ENCODE measurements around the gene PIAS4.

The PIAS4 gene

GRCh38 chr19:4064496-4065260 is 57.1 kb downstream of the PIAS4 start:
- peak overlapping the region; percentile 76 for H3K4me3 ChIP-seq (ENCODE audit: low read depth, low read length)
- DNase-seq (ENCODE audit: low read depth), result no peak
- TF ChIP-seq CTCF (conservative IDR thresholded peaks at IDR 0.05; ENCODE audit: low read depth, low read length), result no peak

- DNase-seq (ENCODE audit: low read depth), result peak; percentile 99
- TF ChIP-seq CTCF (conservative IDR thresholded peaks at IDR 0.05; ENCODE audit: low read depth, low read length), result no peak
- H3K4me3 ChIP-seq (ENCODE audit: low read depth, low read length), result peak overlapping the region; percentile 78
Measured at GRCh38 chr19:4065430-4066175, 58.1 kb downstream of the PIAS4 start.

- H3K4me3 ChIP-seq (ENCODE audit: low read depth, low read length), result peak overlapping the region; percentile 78
- no peak for DNase-seq (ENCODE audit: low read depth)
Measured at GRCh38 chr19:4066176-4066606, 58.7 kb downstream of the PIAS4 start.

GRCh38 chr19:4066682-4067395 is 59.3 kb downstream of the PIAS4 start, which contains the start of gene ZBTB7A:
Gene ZBTB7A (minus strand): TSS chr19:4066899. CDS start chr19:4055232, 11,667 bp downstream.
- peak within 1 kb of the TSS; percentile 78 for H3K4me3 ChIP-seq (ENCODE audit: low read depth, low read length)
- TF ChIP-seq CTCF (conservative IDR thresholded peaks at IDR 0.05; ENCODE audit: low read depth, low read length), result no peak
- DNase-seq (ENCODE audit: low read depth), result peak; percentile 60

More at GRCh38 chr19:4066176-4066606, 58.7 kb downstream of the PIAS4 start:
- TF ChIP-seq CTCF (conservative IDR thresholded peaks at IDR 0.05; ENCODE audit: low read depth, low read length), result no peak

- TF ChIP-seq CTCF (conservative IDR thresholded peaks at IDR 0.05; ENCODE audit: low read depth, low read length), result no peak
- peak overlapping the region; percentile 78 for H3K4me3 ChIP-seq (ENCODE audit: low read depth, low read length)
- DNase-seq (ENCODE audit: low read depth), result no peak
Measured at GRCh38 chr19:4067396-4068046, 60.0 kb downstream of the PIAS4 start.

All from choroid plexus epithelial cell (primary cell).